Stimulated activated naive CD8-positive, alpha-beta T cell treated with anti-CD3 and anti-CD28 coated beads, Interleukin-15, amount 100 ng/mL, for 72 hours (primary cell): ENCODE data around the gene HIPK1.
A peak's percentile ranks its signal among the peaks of the same experiment; 100 is the strongest.

Experiments
- ATAC-seq: fragments of 150-1000 bp; cut with Tn5 transposase; 2 replicates; pipeline ENCODE4 v1.10.0; 2021; ENCODE audit warnings: mild to moderate bottlenecking, moderate library complexity
- DNase-seq, 2 donors: peaks; one replicate each; pipeline ENCODE4 v3.0.0; 2021 to 2022
- H3K27ac Mint-ChIP-seq, 2 donors: one replicate each; pipeline ENCODE4 v1.8.0; 2022; ENCODE audit warnings: mild to moderate bottlenecking in 2 of 2, mixed read lengths in 2 of 2, moderate library complexity in 2 of 2
- H3K27me3 Mint-ChIP-seq: one replicate; pipeline ENCODE4 v1.8.0; 2022; ENCODE audit warnings: mixed read lengths
- H3K4me1 Mint-ChIP-seq: one replicate; pipeline ENCODE4 v1.8.0; 2022; ENCODE audit warnings: mild to moderate bottlenecking, mixed read lengths
- H3K4me3 Mint-ChIP-seq, 2 donors: one replicate each; pipeline ENCODE4 v1.8.0; 2022; ENCODE audit warnings: mild to moderate bottlenecking in 2 of 2, mixed read lengths in 2 of 2, moderate library complexity in 1 of 2
- H3K9me3 Mint-ChIP-seq, 2 donors: one replicate each; pipeline ENCODE4 v1.8.0; 2022; ENCODE audit warnings: mixed read lengths in 2 of 2

The HIPK1 gene

GRCh38 chr1:113930499-113931161 is 1.5 kb downstream of the HIPK1 start:
- DNase-seq (peak in 1 of 2 donors; percentile 87), ATAC-seq (peak; percentile 76)
- Mint-ChIP-seq H3K4me1 (peaks cover 56% of the 10 kb centered on the region), H3K27me3 (no peaks in the 10 kb centered on the region), H3K4me3 (peak overlapping the region; percentile 91 to 95), H3K9me3 (no peaks in the 10 kb centered on the region), H3K27ac (peak overlapping the region; percentile 99)

- Mint-ChIP-seq H3K4me1 (peaks cover 65% of the 10 kb centered on the region), H3K4me3 (peak overlapping the region; percentile 91 to 95), H3K9me3 (no peaks in the 10 kb centered on the region), H3K27me3 (no peaks in the 10 kb centered on the region), H3K27ac (peak overlapping the region; percentile 99)
- no peak for ATAC-seq
- no peak for DNase-seq
Observed at GRCh38 chr1:113931451-113931851, 2.3 kb downstream of the HIPK1 start.

GRCh38 chr1:113934006-113934405 is 4.9 kb downstream of the HIPK1 start:
- H3K9me3 Mint-ChIP-seq, result no peaks in the 10 kb centered on the region
- no peaks in the 10 kb centered on the region for H3K27me3 Mint-ChIP-seq
- H3K4me3 Mint-ChIP-seq, result peak overlapping the region; percentile 91 to 95
- DNase-seq (no peak), ATAC-seq (no peak)
- H3K27ac Mint-ChIP-seq, result peak overlapping the region in 1 of 2 donors; percentile 48
- H3K4me1 Mint-ChIP-seq, result peaks cover 78% of the 10 kb centered on the region

- H3K9me3 Mint-ChIP-seq, result no peaks in the 10 kb centered on the region
- H3K27ac Mint-ChIP-seq, result no peak overlapping the region
- peak overlapping the region; percentile 11 to 91 for H3K4me3 Mint-ChIP-seq
- DNase-seq (no peak), ATAC-seq (no peak)
- H3K4me1 Mint-ChIP-seq, result peaks cover 84% of the 10 kb centered on the region
- H3K27me3 Mint-ChIP-seq, result no peaks in the 10 kb centered on the region
Observed at GRCh38 chr1:113934511-113935055, 5.5 kb downstream of the HIPK1 start.

GRCh38 chr1:113935176-113935575 is 6.1 kb downstream of the HIPK1 start:
- DNase-seq (no peak), ATAC-seq (no peak)
- Mint-ChIP-seq H3K27ac (no peak overlapping the region), H3K9me3 (no peaks in the 10 kb centered on the region), H3K27me3 (no peaks in the 10 kb centered on the region), H3K4me1 (peaks cover 90% of the 10 kb centered on the region), H3K4me3 (no peak overlapping the region)

- no peaks in the 10 kb centered on the region for H3K27me3 Mint-ChIP-seq
- peak overlapping the region; percentile 22 to 64 for H3K4me3 Mint-ChIP-seq
- peak; percentile 53 for ATAC-seq
- peak in 1 of 2 donors; percentile 26 for DNase-seq
- H3K4me1 Mint-ChIP-seq, result peaks cover 94% of the 10 kb centered on the region
- peak overlapping the region in 1 of 2 donors; percentile 7 for H3K27ac Mint-ChIP-seq
- no peaks in the 10 kb centered on the region for H3K9me3 Mint-ChIP-seq
Observed at GRCh38 chr1:113935970-113936369, 6.8 kb downstream of the HIPK1 start.

- ATAC-seq (no peak), DNase-seq (no peak)
- H3K27ac Mint-ChIP-seq, result peak overlapping the region; percentile 3 to 82
- no peaks in the 10 kb centered on the region for H3K9me3 Mint-ChIP-seq
- peaks cover 90% of the 10 kb centered on the region for H3K4me1 Mint-ChIP-seq
- H3K27me3 Mint-ChIP-seq, result no peaks in the 10 kb centered on the region
- peak overlapping the region; percentile 41 for H3K4me3 Mint-ChIP-seq
Observed at GRCh38 chr1:113937146-113937545, 8.0 kb downstream of the HIPK1 start.

GRCh38 chr1:113938192-113938591 is 9.1 kb downstream of the HIPK1 start:
- no peak for DNase-seq
- Mint-ChIP-seq H3K4me3 (peak overlapping the region; percentile 44 to 50), H3K27ac (peak overlapping the region; percentile 15 to 49), H3K27me3 (no peaks in the 10 kb centered on the region), H3K9me3 (peaks cover 2 to 3% of the 10 kb centered on the region in 2 donors), H3K4me1 (peaks cover 86% of the 10 kb centered on the region)
- ATAC-seq, result no peak

- Mint-ChIP-seq H3K27me3 (no peaks in the 10 kb centered on the region), H3K9me3 (peaks cover 4 to 6% of the 10 kb centered on the region in 2 donors), H3K4me3 (peak overlapping the region; percentile 71 to 88), H3K27ac (peak overlapping the region; percentile 64 to 85), H3K4me1 (peaks cover 85% of the 10 kb centered on the region)
- DNase-seq, result peak; percentile 73 to 85
- peak; percentile 93 for ATAC-seq
Observed at GRCh38 chr1:113940365-113941244, 11.5 kb downstream of the HIPK1 start.

GRCh38 chr1:113941245-113941559 is 12.1 kb downstream of the HIPK1 start:
- DNase-seq (no peak), ATAC-seq (no peak)
- Mint-ChIP-seq H3K27ac (peak overlapping the region in 1 of 2 donors; percentile 85), H3K4me3 (peak overlapping the region; percentile 71 to 88), H3K4me1 (peaks cover 85% of the 10 kb centered on the region), H3K9me3 (peaks cover 4 to 6% of the 10 kb centered on the region in 2 donors), H3K27me3 (no peaks in the 10 kb centered on the region)

- Mint-ChIP-seq H3K9me3 (peaks cover 4 to 6% of the 10 kb centered on the region in 2 donors), H3K27me3 (no peaks in the 10 kb centered on the region), H3K4me3 (no peak overlapping the region), H3K4me1 (peaks cover 85% of the 10 kb centered on the region), H3K27ac (no peak overlapping the region)
- no peak for ATAC-seq
- no peak for DNase-seq
Observed at GRCh38 chr1:113942527-113942926, 13.4 kb downstream of the HIPK1 start.

GRCh38 chr1:113943028-113943811 is 14.1 kb downstream of the HIPK1 start:
- Mint-ChIP-seq H3K4me1 (peaks cover 85% of the 10 kb centered on the region), H3K27ac (no peak overlapping the region), H3K27me3 (no peaks in the 10 kb centered on the region), H3K4me3 (no peak overlapping the region), H3K9me3 (peaks cover 4 to 6% of the 10 kb centered on the region in 2 donors)
- DNase-seq (no peak), ATAC-seq (no peak)

GRCh38 chr1:113945329-113945728 is 16.2 kb downstream of the HIPK1 start:
- Mint-ChIP-seq H3K27ac (peak overlapping the region in 1 of 2 donors; percentile 52), H3K27me3 (no peaks in the 10 kb centered on the region), H3K4me1 (peaks cover 82% of the 10 kb centered on the region), H3K9me3 (peaks cover 4 to 6% of the 10 kb centered on the region in 2 donors), H3K4me3 (no peak overlapping the region)
- DNase-seq (no peak), ATAC-seq (no peak)

GRCh38 chr1:113946112-113946511 is 17.0 kb downstream of the HIPK1 start:
- Mint-ChIP-seq H3K27ac (peak overlapping the region; percentile 60 to 69), H3K4me3 (peak overlapping the region; percentile 22 to 67), H3K9me3 (peaks cover 4 to 6% of the 10 kb centered on the region in 2 donors), H3K4me1 (peaks cover 78% of the 10 kb centered on the region), H3K27me3 (no peaks in the 10 kb centered on the region)
- DNase-seq (no peak), ATAC-seq (no peak)

GRCh38 chr1:113946678-113947387 is 17.7 kb downstream of the HIPK1 start:
- DNase-seq, result no peak
- Mint-ChIP-seq H3K4me3 (peak overlapping the region; percentile 54 to 79), H3K9me3 (peaks cover 4 to 6% of the 10 kb centered on the region in 2 donors), H3K27ac (peak overlapping the region; percentile 66 to 91), H3K27me3 (no peaks in the 10 kb centered on the region), H3K4me1 (peaks cover 81% of the 10 kb centered on the region)
- ATAC-seq, result peak; percentile 45
